ENCODE results near the gene TRIM45.

DNA sequence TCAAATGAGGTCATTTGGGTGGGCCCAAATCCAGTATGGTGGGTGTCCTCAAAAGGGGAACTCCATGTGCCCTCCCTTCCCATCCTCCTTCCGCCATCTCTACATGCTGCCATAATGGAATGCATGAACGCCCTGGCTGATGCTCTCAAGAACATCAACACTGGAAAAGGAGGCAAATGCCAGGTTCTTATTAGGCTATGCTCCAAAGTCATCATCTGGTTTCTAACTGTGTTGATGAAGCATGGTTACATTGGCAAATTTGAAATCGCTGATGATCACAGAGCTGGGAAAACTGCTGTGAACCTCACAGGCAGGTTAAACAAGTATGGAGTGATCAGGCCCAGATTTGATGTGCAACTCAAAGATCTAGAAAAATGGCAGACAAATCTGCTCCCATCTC lies 16.6 kb upstream of the TRIM45 start:
- TF ChIP-seq CTCF (IDR thresholded peaks at IDR 0.05): no peak
- no peak for TF ChIP-seq EP300 (IDR thresholded peaks at IDR 0.05)
- TF ChIP-seq POLR2AphosphoS5 (IDR thresholded peaks at IDR 0.05): no peak
- no peak for TF ChIP-seq POLR2A (IDR thresholded peaks at IDR 0.05)

Measured in upper lobe of left lung (tissue), 4 donors.